Measurements from ENCODE around the gene PTPN4. TPM values are rescaled to one million over a fixed set of nuclear protein-coding genes. Genes with fewer than 3 reads are reported as not detected.
A peak's percentile ranks its signal among the peaks of the same experiment; 100 is the strongest.

The PTPN4 gene
- total and polyA plus RNA-seq, 2 of the 13 experiments (the other 11 are each of a cell fraction or from before 2014, with no cell fraction given) = 20.3 to 34.6 TPM

GRCh38 chr2:120026890-120027289 lies 267.2 kb downstream of the PTPN4 start:
- Histone ChIP-seq H3K36me3 (replicated peaks in 1 of 2; ENCODE audit: control insufficient read depth in 1 of 2, insufficient read depth in 2 of 2, low read length in 2 of 2) (peaks cover 0 to 13% of the 10 kb centered on the region in 2 experiments; a peak in 2 of 5 replicates), H3K79me2 (ENCODE audit: insufficient read depth, low read length) (peaks cover 86% of the 10 kb centered on the region), H3K4me1 (ENCODE audit: insufficient read depth, low read length) (peaks cover 4% of the 10 kb centered on the region), H2AFZ (ENCODE audit: low read length) (no peak overlapping the region), H3K4me3 (replicated peaks in 1 of 3; ENCODE audit: insufficient read depth in 1 of 3, low read depth in 2 of 3, low read length in 3 of 3) (no peak overlapping the region), H3K9ac (ENCODE audit: insufficient read depth, low read depth, low read length) (no peak overlapping the region), H3K27ac (ENCODE audit: extremely low read length, insufficient read depth, low read length) (no peak overlapping the region), H3K9me3 (ENCODE audit: low read length) (no peaks in the 10 kb centered on the region; the same call in 1 of the 2 replicates), H3K27me3 (ENCODE audit: control insufficient read depth in 1 of 2, insufficient read depth in 2 of 2, low read length in 2 of 2) (no peaks in the 10 kb centered on the region), H4K20me1 (ENCODE audit: insufficient read depth, low read length) (peaks cover 12% of the 10 kb centered on the region; the same call in 1 of the 2 replicates), H3K4me2 (ENCODE audit: low read depth, low read length) (no peak overlapping the region)
- no peak for DNase-seq (ENCODE audit: low spot score)
- WGBS (ENCODE audit: low lambda C conversion rate) = 98% methylated on average over 2 of the region's 2 CpGs
- ChIA-PET POLR2A (no interaction called here), CTCF (ENCODE audit: low intra/inter-chr PET ratio, low total read pairs) (no interaction called here)
- TF ChIP-seq ZMYM2 (CRISPR knock-in tag; IDR thresholded peaks at IDR 0.05) (0 out of 2 replicates have a peak, but pooled peaks have one; percentile 24), ZFP36 (IDR thresholded peaks at IDR 0.05; ENCODE audit: borderline replicate concordance, low read depth, low read length, partially characterized antibody) (peak; percentile 74), ZNF7 (CRISPR knock-in tag; IDR thresholded peaks at IDR 0.05) (peak; percentile 99), TEAD3 (CRISPR knock-in tag; optimal IDR thresholded peaks at IDR 0.05; ENCODE audit: borderline replicate concordance) (peak; percentile 97), MIER3 (CRISPR knock-in tag; IDR thresholded peaks at IDR 0.05; ENCODE audit: borderline replicate concordance) (no peak), ELF1 (CRISPR knock-in tag; IDR thresholded peaks at IDR 0.05) (no peak)
- TF ChIP-seq, protein P1, sequence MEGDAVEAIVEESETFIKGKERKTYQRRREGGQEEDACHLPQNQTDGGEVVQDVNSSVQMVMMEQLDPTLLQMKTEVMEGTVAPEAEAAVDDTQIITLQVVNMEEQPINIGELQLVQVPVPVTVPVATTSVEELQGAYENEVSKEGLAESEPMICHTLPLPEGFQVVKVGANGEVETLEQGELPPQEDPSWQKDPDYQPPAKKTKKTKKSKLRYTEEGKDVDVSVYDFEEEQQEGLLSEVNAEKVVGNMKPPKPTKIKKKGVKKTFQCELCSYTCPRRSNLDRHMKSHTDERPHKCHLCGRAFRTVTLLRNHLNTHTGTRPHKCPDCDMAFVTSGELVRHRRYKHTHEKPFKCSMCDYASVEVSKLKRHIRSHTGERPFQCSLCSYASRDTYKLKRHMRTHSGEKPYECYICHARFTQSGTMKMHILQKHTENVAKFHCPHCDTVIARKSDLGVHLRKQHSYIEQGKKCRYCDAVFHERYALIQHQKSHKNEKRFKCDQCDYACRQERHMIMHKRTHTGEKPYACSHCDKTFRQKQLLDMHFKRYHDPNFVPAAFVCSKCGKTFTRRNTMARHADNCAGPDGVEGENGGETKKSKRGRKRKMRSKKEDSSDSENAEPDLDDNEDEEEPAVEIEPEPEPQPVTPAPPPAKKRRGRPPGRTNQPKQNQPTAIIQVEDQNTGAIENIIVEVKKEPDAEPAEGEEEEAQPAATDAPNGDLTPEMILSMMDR (CRISPR knock-in tag; IDR thresholded peaks at IDR 0.05) = 0 out of 2 replicates have a peak, but pooled peaks have one; percentile 9
- in situ Hi-C loops (cut with HindIII; ENCODE audit: extremely low pct_ligation_motif_present, low pct_unique_long_range_greater_than_20kb) = no loop called here
- ATAC-seq = peak; percentile 67; the same call in 2 of the 3 replicates
- no TSS peak for BruUV-seq (replicated peaks)
- FAIRE-seq = no peak
- intact Hi-C loops (cut with micrococcal nuclease; ENCODE audit: unreplicated experiment) = no loop called here

- ChIA-PET CTCF (ENCODE audit: low intra/inter-chr PET ratio, low total read pairs) (no interaction called here), POLR2A (no interaction called here)
- TF ChIP-seq, protein P2, sequence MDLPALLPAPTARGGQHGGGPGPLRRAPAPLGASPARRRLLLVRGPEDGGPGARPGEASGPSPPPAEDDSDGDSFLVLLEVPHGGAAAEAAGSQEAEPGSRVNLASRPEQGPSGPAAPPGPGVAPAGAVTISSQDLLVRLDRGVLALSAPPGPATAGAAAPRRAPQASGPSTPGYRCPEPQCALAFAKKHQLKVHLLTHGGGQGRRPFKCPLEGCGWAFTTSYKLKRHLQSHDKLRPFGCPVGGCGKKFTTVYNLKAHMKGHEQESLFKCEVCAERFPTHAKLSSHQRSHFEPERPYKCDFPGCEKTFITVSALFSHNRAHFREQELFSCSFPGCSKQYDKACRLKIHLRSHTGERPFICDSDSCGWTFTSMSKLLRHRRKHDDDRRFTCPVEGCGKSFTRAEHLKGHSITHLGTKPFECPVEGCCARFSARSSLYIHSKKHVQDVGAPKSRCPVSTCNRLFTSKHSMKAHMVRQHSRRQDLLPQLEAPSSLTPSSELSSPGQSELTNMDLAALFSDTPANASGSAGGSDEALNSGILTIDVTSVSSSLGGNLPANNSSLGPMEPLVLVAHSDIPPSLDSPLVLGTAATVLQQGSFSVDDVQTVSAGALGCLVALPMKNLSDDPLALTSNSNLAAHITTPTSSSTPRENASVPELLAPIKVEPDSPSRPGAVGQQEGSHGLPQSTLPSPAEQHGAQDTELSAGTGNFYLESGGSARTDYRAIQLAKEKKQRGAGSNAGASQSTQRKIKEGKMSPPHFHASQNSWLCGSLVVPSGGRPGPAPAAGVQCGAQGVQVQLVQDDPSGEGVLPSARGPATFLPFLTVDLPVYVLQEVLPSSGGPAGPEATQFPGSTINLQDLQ (CRISPR knock-in tag; IDR thresholded peaks at IDR 0.05) = no peak
- TF ChIP-seq ZKSCAN1 (IDR thresholded peaks at IDR 0.05; ENCODE audit: low read length) = peak; percentile 88
- no peak for ATAC-seq
- no peak overlapping the region for H3K27ac ChIP-seq (ENCODE audit: extremely low read length, insufficient read depth, low read length)
- no peak overlapping the region for H3K9ac ChIP-seq (ENCODE audit: insufficient read depth, low read depth, low read length)
- peaks cover 10% of the 10 kb centered on the region for H3K4me1 ChIP-seq (ENCODE audit: insufficient read depth, low read length)
- no peaks in the 10 kb centered on the region for H3K27me3 ChIP-seq (ENCODE audit: control insufficient read depth in 1 of 2, insufficient read depth in 2 of 2, low read length in 2 of 2)
- BruUV-seq (replicated peaks) = no TSS peak
- H3K79me2 ChIP-seq (ENCODE audit: insufficient read depth, low read length) = peaks cover 83% of the 10 kb centered on the region
- H3K36me3 ChIP-seq (replicated peaks in 1 of 2; ENCODE audit: control insufficient read depth in 1 of 2, insufficient read depth in 2 of 2, low read length in 2 of 2) = peaks cover 0 to 13% of the 10 kb centered on the region in 2 experiments; a peak in 2 of 5 replicates
- intact Hi-C loops (cut with micrococcal nuclease; ENCODE audit: unreplicated experiment) (no loop called here), in situ Hi-C loops (cut with HindIII; ENCODE audit: extremely low pct_ligation_motif_present, low pct_unique_long_range_greater_than_20kb) (no loop called here)
- 96% methylated on average over 5 of the region's 5 CpGs for WGBS (ENCODE audit: low lambda C conversion rate)
- H2AFZ ChIP-seq (ENCODE audit: low read length) = no peak overlapping the region
- no peak for FAIRE-seq
- H4K20me1 ChIP-seq (ENCODE audit: insufficient read depth, low read length) = peaks cover 13% of the 10 kb centered on the region; the same call in 1 of the 2 replicates
- H3K4me3 ChIP-seq (replicated peaks in 1 of 3; ENCODE audit: insufficient read depth in 1 of 3, low read depth in 2 of 3, low read length in 3 of 3) = no peak overlapping the region
- H3K9me3 ChIP-seq (ENCODE audit: low read length) = no peaks in the 10 kb centered on the region; the same call in 1 of the 2 replicates
- no peak for DNase-seq (ENCODE audit: low spot score)
- H3K4me2 ChIP-seq (ENCODE audit: low read depth, low read length) = no peak overlapping the region
Observed at GRCh38 chr2:120028795-120029194, 269.1 kb downstream of the PTPN4 start.

Measured in HepG2 (cell line).